K562 (cell line): ENCODE measurements around the gene AQP2. TPM values are rescaled to one million over a fixed set of nuclear protein-coding genes. Genes with fewer than 3 reads are reported as not detected.

Experiments used
- ATAC-seq: fragments of 200-7000 bp; cut with Tn5 transposase; 3 replicates; pipeline ENCODE4 v1.9.1; 2020; ENCODE audit warnings: moderate library complexity
- BruUV-seq: library from RNA; stranded (reverse); fragments of 400-500 nt; replicated peaks from 2 replicates; lab custom pipeline; 2021; lab: Mats Ljungman, UMichigan
- CTCF ChIA-PET: fragments of 300-600 bp; formaldehyde crosslinking; extraction: SDS; loops from one replicate; lab custom pipeline; 2021; ENCODE audit warnings: low intra/inter-chr PET ratio; lab: Yijun Ruan, JAX
- POLR2A ChIA-PET: fragments of 300-600, 350-650 bp; sonication (Branson Sonifier 250); formaldehyde crosslinking; extraction: SDS; loops from one replicate; lab custom pipeline; 2021; ENCODE audit warnings: antibody characterized with exemption, inconsistent platforms; lab: Yijun Ruan, JAX
- DNase-seq, 4 experiments: peaks; one replicate each; pipeline versions ENCODE4 v3.0.0 to v3.0.0-alpha.2; 2011 to 2018; ENCODE audit warnings: low spot score in 3 of 4, mixed read lengths in 3 of 4; ENCODE audit errors: extremely low read depth in 1 of 4
- FAIRE-seq: peaks from 2 replicates; lab custom pipeline; 2011; peaks lifted over from hg19 to GRCh38; lab: Jason Lieb, UNC
- H2AFZ ChIP-seq: 2 replicates; pipeline ENCODE4 v1.6.0; 2011; ENCODE audit warnings: low read depth, low read length, control low read depth, inconsistent platforms
- H3K27ac ChIP-seq: fragments of 200-600 bp; 3 replicates; pipeline ENCODE4 v1.8.0; 2011; ENCODE audit warnings: low read depth, mild to moderate bottlenecking, control low read depth, inconsistent platforms, low read length, moderate library complexity, mixed read lengths; ENCODE audit errors: extremely low read depth
- H3K27me3 ChIP-seq, 2 experiments: fragments of 300-600 bp in 1 of 2; 2 replicates in 1 of 2; 3 replicates in 1 of 2; pipeline versions ENCODE4 v1.6.0 to v1.8.0; 2011; ENCODE audit warnings: inconsistent platforms in 2 of 2, low read length in 2 of 2, mild to moderate bottlenecking in 1 of 2, mixed read lengths in 1 of 2, moderate library complexity in 1 of 2; ENCODE audit not compliant: control insufficient read depth in 2 of 2, insufficient read depth in 2 of 2
- H3K36me3 ChIP-seq: fragments of 300-600 bp; 3 replicates; pipeline ENCODE4 v1.8.0; 2011; ENCODE audit warnings: mild to moderate bottlenecking, low read length, inconsistent platforms; ENCODE audit not compliant: control insufficient read depth, insufficient read depth
- H3K4me1 ChIP-seq, 2 experiments: fragments of 200-600 bp in 1 of 2; replicated peaks in 1 of 2; 2 replicates in 1 of 2; 3 replicates in 1 of 2; pipeline versions ENCODE4 v1.5.1 to v1.8.0; 2011; ENCODE audit warnings: inconsistent platforms in 2 of 2, low read length in 2 of 2, mild to moderate bottlenecking in 1 of 2, mixed read lengths in 1 of 2, moderate library complexity in 1 of 2; ENCODE audit not compliant: control insufficient read depth in 2 of 2, insufficient read depth in 2 of 2
- H3K4me2 ChIP-seq: 2 replicates; pipeline ENCODE4 v1.6.1; 2011; ENCODE audit warnings: low read length, control low read depth, inconsistent platforms, mixed read lengths; ENCODE audit not compliant: insufficient read depth
- H3K4me3 ChIP-seq: fragments of 200-600 bp; sonication (generic), shearing (Covaris generic); 2 replicates; pipeline ENCODE4 v1.5.1; 2016; ENCODE audit warnings: control low read depth, inconsistent platforms
- H3K79me2 ChIP-seq: fragments of 200-600 bp; 3 replicates; pipeline ENCODE4 v1.8.0; 2011; ENCODE audit warnings: low read length, inconsistent platforms; ENCODE audit not compliant: control insufficient read depth, insufficient read depth
- H3K9ac ChIP-seq, 2 experiments: 2 replicates each; pipeline versions ENCODE4 v1.6.0 to v1.6.1; 2011; ENCODE audit warnings: low read depth in 2 of 2, low read length in 2 of 2, control low read depth in 1 of 2, inconsistent platforms in 1 of 2, mild to moderate bottlenecking in 1 of 2, mixed read lengths in 1 of 2; ENCODE audit not compliant: insufficient read depth in 1 of 2
- H3K9me1 ChIP-seq: one replicate; pipeline ENCODE4 v1.6.0; 2011; ENCODE audit warnings: inconsistent platforms, mild to moderate bottlenecking, low read length, moderate library complexity; ENCODE audit not compliant: control insufficient read depth, insufficient read depth
- H3K9me3 ChIP-seq: replicated peaks from 2 replicates; pipeline ENCODE4 v1.5.1; 2011; ENCODE audit warnings: low read depth, low read length, inconsistent platforms; ENCODE audit not compliant: control insufficient read depth, insufficient read depth
- H4K20me1 ChIP-seq: replicated peaks from 2 replicates; pipeline ENCODE4 v1.6.1; 2011; ENCODE audit warnings: low read length, inconsistent platforms, mixed read lengths; ENCODE audit not compliant: control insufficient read depth, insufficient read depth
- CBFA2T3 ChIP-seq: fragments of 450-650 bp; IDR thresholded peaks from 2 replicates; pipeline ENCODE4 v1.6.1; 2017
- HNRNPL ChIP-seq: fragments of 200-400 bp; formaldehyde crosslinking; IDR thresholded peaks from 2 replicates; pipeline ENCODE4 v1.6.1; 2017; ENCODE audit warnings: low read depth, mild to moderate bottlenecking, low read length
- MTA2 ChIP-seq: fragments of 450-650 bp; IDR thresholded peaks from 2 replicates; pipeline ENCODE4 v1.6.1; 2016; ENCODE audit warnings: low read depth
- SIX5 ChIP-seq, 2 experiments: IDR thresholded peaks; 2 replicates each; pipeline ENCODE4 v1.6.1; 2011; ENCODE audit warnings: low read length in 2 of 2, borderline replicate concordance in 1 of 2, low read depth in 1 of 2, mild to moderate bottlenecking in 1 of 2, moderate library complexity in 1 of 2; ENCODE audit not compliant: insufficient read depth in 1 of 2
- ZFP36 ChIP-seq: fragments of 150-350 bp; IDR thresholded peaks from 2 replicates; pipeline ENCODE4 v1.6.1; 2018; ENCODE audit warnings: low read length, low read depth; ENCODE audit not compliant: partially characterized antibody
- ZNF174 ChIP-seq: fragments of 250-450 bp; sonication (Bioruptor Pico); IDR thresholded peaks from 2 replicates; pipeline ENCODE4 v1.4.0; 2020; ENCODE audit warnings: mild to moderate bottlenecking
- ZNF79 ChIP-seq: fragments of 250-450 bp; sonication (Bioruptor Pico); IDR thresholded peaks from 2 replicates; pipeline ENCODE4 v1.4.0; 2020; ENCODE audit warnings: low read depth, mild to moderate bottlenecking, moderate library complexity
- WGBS: fragments of 100-300 bp; shearing (Covaris generic); methylation state at CpG from one replicate; pipeline ENCODE4 v1.1.6; 2016; ENCODE audit warnings: low coverage, mixed read lengths; ENCODE audit not compliant: insufficient coverage; ENCODE audit errors: missing lambda C conversion rate; 5-methylcytosine and 5-hydroxymethylcytosine counted together
- in situ Hi-C: fragments of 300-500 bp; cut with MboI; formaldehyde crosslinking; loops from 4 replicates; pipeline ENCODE4 v1.15.0; 2018; ENCODE audit warnings: inconsistent platforms, mixed read lengths
- intact Hi-C: fragments of 100-400 bp; cut with micrococcal nuclease; formaldehyde crosslinking; loops from 2 replicates; pipeline ENCODE4 v1.14.2; 2022
- polyA plus RNA-seq, 8 experiments: library from polyadenylated mRNA; depleted of rRNA in 4 of 8; stranded (reverse) in 5 of 8; unstranded in 3 of 8; fragments of >200 nt; fragmentation: Nextera tagmentation in 2 of 8; fragmentation: Illumina TruSeq in 1 of 8; extraction: Ambion mirVana in 2 of 8; extraction: Trizol in 1 of 8; gene quantifications; 2 replicates each; pipeline versions ENCODE4 v1.2.1 to v1.2.3, GENCODE V29; 2011 to 2014; ENCODE audit warnings: inconsistent platforms in 1 of 8, missing spikeins in 1 of 8
- total RNA-seq, 7 experiments: library from RNA; depleted of rRNA in 6 of 7; stranded (reverse); fragments of >200 nt in 6 of 7; fragmentation: Illumina TruSeq in 2 of 7; extraction: Trizol in 2 of 7; gene quantifications; 2 replicates each; pipeline versions ENCODE4 v1.2.1 to v1.2.3, GENCODE V29; 2011 to 2021; ENCODE audit warnings: low replicate concordance in 1 of 7
- TF ChIP-seq, protein P1 (sequence below), 2 experiments: fragments of 450-650 bp; formaldehyde crosslinking in 1 of 2; IDR thresholded peaks; 2 replicates each; pipeline versions ENCODE4 v1.4.0 to v1.6.1; 2014 to 2020; ENCODE audit warnings: mild to moderate bottlenecking in 2 of 2, borderline replicate concordance in 1 of 2, low read depth in 1 of 2

The AQP2 gene
- total and polyA plus RNA-seq, 9 of the 15 experiments (the other 6 are each of a cell fraction or from before 2014, with no cell fraction given) = not detected

- H3K4me1 ChIP-seq = peaks cover 13 to 14% of the 10 kb centered on the region in 2 experiments; a peak in 4 of 5 replicates
- no peaks in the 10 kb centered on the region for H3K9me1 ChIP-seq
- no peak overlapping the region for H2AFZ ChIP-seq
- WGBS = 0% methylated on average over 1 of the region's 1 CpG
- intact Hi-C loops = no loop called here
- no peaks in the 10 kb centered on the region for H3K79me2 ChIP-seq
- CTCF ChIA-PET = no interaction called here
- no peak for DNase-seq
- no peak for FAIRE-seq
- H3K9ac ChIP-seq = no peak overlapping the region
- H4K20me1 ChIP-seq = no peaks in the 10 kb centered on the region
- ATAC-seq = no peak
- in situ Hi-C loops = no loop called here
- H3K4me3 ChIP-seq = no peak overlapping the region
- no peak overlapping the region for H3K27ac ChIP-seq
- H3K36me3 ChIP-seq = no peaks in the 10 kb centered on the region
- TF ChIP-seq ZNF79 (CRISPR knock-in tag) (no peak), ZFP36 (peak; percentile 79)
- BruUV-seq = no TSS peak
- no peaks in the 10 kb centered on the region for H3K9me3 ChIP-seq
- no peaks in the 10 kb centered on the region for H3K27me3 ChIP-seq
- no peak overlapping the region for H3K4me2 ChIP-seq
- POLR2A ChIA-PET = no interaction called here
Measured at GRCh38 chr12:49943625-49943960, 6.9 kb upstream of the AQP2 start.

- ChIA-PET POLR2A (no interaction called here), CTCF (no interaction called here)
- no TSS peak for BruUV-seq
- DNase-seq (no peak), ATAC-seq (no peak), FAIRE-seq (no peak)
- no peaks in the 10 kb centered on the region for H3K9me3 ChIP-seq
- H4K20me1 ChIP-seq = no peaks in the 10 kb centered on the region
- H3K27me3 ChIP-seq = no peaks in the 10 kb centered on the region
- H3K4me1 ChIP-seq = peaks cover 13 to 14% of the 10 kb centered on the region in 2 experiments; a peak in 4 of 5 replicates
- intact Hi-C loops (no loop called here), in situ Hi-C loops (no loop called here)
- H3K9ac ChIP-seq = peak overlapping the region in 1 of 2 experiments; percentile 46; a peak in 1 of 4 replicates
- H3K4me3 ChIP-seq = no peak overlapping the region
- H3K9me1 ChIP-seq = no peaks in the 10 kb centered on the region
- 71% methylated on average over 5 of the region's 5 CpGs for WGBS
- no peaks in the 10 kb centered on the region for H3K79me2 ChIP-seq
- no peak overlapping the region for H3K4me2 ChIP-seq
- TF ChIP-seq SIX5 (IDR thresholded peaks at IDR 0.05; ENCODE audit: borderline replicate concordance in 1 of 2, insufficient read depth in 1 of 2, low read depth in 1 of 2, low read length in 2 of 2) (no peak), ZNF174 (no peak), MTA2 (no peak), HNRNPL (no peak), CBFA2T3 (no peak)
- TF ChIP-seq, protein P1, sequence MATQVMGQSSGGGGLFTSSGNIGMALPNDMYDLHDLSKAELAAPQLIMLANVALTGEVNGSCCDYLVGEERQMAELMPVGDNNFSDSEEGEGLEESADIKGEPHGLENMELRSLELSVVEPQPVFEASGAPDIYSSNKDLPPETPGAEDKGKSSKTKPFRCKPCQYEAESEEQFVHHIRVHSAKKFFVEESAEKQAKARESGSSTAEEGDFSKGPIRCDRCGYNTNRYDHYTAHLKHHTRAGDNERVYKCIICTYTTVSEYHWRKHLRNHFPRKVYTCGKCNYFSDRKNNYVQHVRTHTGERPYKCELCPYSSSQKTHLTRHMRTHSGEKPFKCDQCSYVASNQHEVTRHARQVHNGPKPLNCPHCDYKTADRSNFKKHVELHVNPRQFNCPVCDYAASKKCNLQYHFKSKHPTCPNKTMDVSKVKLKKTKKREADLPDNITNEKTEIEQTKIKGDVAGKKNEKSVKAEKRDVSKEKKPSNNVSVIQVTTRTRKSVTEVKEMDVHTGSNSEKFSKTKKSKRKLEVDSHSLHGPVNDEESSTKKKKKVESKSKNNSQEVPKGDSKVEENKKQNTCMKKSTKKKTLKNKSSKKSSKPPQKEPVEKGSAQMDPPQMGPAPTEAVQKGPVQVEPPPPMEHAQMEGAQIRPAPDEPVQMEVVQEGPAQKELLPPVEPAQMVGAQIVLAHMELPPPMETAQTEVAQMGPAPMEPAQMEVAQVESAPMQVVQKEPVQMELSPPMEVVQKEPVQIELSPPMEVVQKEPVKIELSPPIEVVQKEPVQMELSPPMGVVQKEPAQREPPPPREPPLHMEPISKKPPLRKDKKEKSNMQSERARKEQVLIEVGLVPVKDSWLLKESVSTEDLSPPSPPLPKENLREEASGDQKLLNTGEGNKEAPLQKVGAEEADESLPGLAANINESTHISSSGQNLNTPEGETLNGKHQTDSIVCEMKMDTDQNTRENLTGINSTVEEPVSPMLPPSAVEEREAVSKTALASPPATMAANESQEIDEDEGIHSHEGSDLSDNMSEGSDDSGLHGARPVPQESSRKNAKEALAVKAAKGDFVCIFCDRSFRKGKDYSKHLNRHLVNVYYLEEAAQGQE (IDR thresholded peaks at IDR 0.05; ENCODE audit: borderline replicate concordance) = no peak
- TF ChIP-seq, protein P1 (CRISPR knock-in tag; IDR thresholded peaks at IDR 0.05; ENCODE audit: low read depth) = no peak
- H3K27ac ChIP-seq = no peak overlapping the region
- H3K36me3 ChIP-seq = no peaks in the 10 kb centered on the region
- no peak overlapping the region for H2AFZ ChIP-seq
Measured at GRCh38 chr12:49944046-49944445, 6.5 kb upstream of the AQP2 start.
